ENCODE results near the gene UBAC2.
"Not testable (repeated sequence)": the region's sequence is repeated elsewhere in the genome, so short reads cannot be mapped to it uniquely, and the experiment has no call there.

Gene UBAC2

GRCh38 chr13:99227331-99227900 lies 26.8 kb downstream of the UBAC2 start:
- Histone ChIP-seq H3K36me3 (peaks cover 11% of the 10 kb centered on the region), H3K27ac (no peak overlapping the region), H3K27me3 (ENCODE audit: insufficient read depth, low read depth, severe bottlenecking) (no peaks in the 10 kb centered on the region), H3K9me3 (ENCODE audit: severe bottlenecking) (no peaks in the 10 kb centered on the region), H3K4me3 (ENCODE audit: low read depth, low read length) (no peak overlapping the region)
- TF ChIP-seq, protein P1, sequence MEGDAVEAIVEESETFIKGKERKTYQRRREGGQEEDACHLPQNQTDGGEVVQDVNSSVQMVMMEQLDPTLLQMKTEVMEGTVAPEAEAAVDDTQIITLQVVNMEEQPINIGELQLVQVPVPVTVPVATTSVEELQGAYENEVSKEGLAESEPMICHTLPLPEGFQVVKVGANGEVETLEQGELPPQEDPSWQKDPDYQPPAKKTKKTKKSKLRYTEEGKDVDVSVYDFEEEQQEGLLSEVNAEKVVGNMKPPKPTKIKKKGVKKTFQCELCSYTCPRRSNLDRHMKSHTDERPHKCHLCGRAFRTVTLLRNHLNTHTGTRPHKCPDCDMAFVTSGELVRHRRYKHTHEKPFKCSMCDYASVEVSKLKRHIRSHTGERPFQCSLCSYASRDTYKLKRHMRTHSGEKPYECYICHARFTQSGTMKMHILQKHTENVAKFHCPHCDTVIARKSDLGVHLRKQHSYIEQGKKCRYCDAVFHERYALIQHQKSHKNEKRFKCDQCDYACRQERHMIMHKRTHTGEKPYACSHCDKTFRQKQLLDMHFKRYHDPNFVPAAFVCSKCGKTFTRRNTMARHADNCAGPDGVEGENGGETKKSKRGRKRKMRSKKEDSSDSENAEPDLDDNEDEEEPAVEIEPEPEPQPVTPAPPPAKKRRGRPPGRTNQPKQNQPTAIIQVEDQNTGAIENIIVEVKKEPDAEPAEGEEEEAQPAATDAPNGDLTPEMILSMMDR (IDR thresholded peaks at IDR 0.05; ENCODE audit: low read depth, low read length), result no peak
- no peak for DNase-seq

DNA sequence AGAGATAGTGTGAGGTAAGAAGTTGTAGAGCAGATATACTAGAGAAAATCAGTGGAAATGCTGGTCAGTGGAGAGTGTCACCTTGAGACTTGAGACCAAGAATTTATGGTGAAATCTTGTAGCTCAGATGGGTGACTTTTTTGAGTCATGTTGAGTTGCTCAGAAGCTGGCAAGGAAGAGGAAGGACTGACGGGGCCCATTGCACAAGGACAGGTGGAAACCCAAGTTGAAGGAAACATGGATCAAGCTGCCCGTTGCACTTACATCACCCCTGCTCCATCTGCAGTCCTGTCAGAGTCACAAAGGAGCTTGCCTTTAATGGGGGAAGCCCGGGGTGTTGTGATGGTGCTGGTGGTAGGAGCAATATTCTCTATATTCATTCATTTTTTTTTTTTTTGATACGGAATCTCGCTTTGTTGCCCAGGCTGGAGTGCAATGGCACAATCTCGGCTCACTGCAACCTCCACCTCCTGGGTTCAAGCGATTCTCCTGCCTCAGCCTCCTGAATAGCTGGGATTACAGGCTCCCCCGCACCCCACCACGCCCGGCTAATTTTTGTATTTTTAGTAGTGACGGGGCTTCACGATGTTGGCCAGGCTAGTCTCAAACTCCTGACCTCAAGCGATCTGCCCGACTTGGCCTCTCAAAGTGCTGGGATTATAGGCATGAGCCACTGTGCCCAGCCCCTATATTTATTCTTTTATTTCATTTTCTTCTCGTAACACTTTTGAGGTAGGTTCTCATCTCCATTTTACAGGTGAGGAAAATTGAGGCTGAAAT lies 27.4 kb downstream of the UBAC2 start:
- TF ChIP-seq, protein P1 (IDR thresholded peaks at IDR 0.05; ENCODE audit: low read depth, low read length), result no peak
- no peaks in the 10 kb centered on the region for H3K27me3 ChIP-seq (ENCODE audit: insufficient read depth, low read depth, severe bottlenecking)
- no peak overlapping the region for H3K27ac ChIP-seq
- DNase-seq, result no peak
- peaks cover 11% of the 10 kb centered on the region for H3K36me3 ChIP-seq
- H3K4me3 ChIP-seq (ENCODE audit: low read depth, low read length), result no peak overlapping the region
- H3K9me3 ChIP-seq (ENCODE audit: severe bottlenecking), result no peaks in the 10 kb centered on the region

GRCh38 chr13:99228737-99229691 lies 28.4 kb downstream of the UBAC2 start:
- H3K27ac ChIP-seq, result no peak overlapping the region
- no peak overlapping the region for H3K4me3 ChIP-seq (ENCODE audit: low read depth, low read length)
- no peak for DNase-seq
- no peaks in the 10 kb centered on the region for H3K27me3 ChIP-seq (ENCODE audit: insufficient read depth, low read depth, severe bottlenecking)
- peaks cover 11% of the 10 kb centered on the region for H3K36me3 ChIP-seq
- TF ChIP-seq, protein P1 (IDR thresholded peaks at IDR 0.05; ENCODE audit: low read depth, low read length), result no peak
- no peaks in the 10 kb centered on the region for H3K9me3 ChIP-seq (ENCODE audit: severe bottlenecking)

DNA sequence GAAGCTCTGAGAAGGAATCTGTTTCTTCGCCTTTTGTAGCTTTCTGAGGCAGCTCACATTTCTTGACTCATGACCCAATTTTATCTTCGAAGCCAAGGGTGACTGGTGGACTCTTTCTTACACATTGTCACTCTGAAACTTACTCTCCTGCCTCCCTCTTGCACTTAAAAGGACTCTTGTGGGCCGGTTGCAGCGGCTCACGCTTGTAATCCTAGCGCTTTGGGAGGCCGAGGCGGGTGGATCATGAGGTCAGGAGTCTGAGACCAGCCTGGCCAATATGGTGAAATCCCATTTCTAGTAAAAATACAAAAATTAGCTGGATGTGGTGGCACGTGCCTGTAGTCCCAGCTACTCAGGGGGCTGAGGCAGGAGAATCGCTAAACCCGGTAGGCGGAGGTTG lies 29.9 kb downstream of the UBAC2 start:
- DNase-seq; H3K27me3 ChIP-seq (ENCODE audit: insufficient read depth, low read depth, severe bottlenecking); H3K36me3 ChIP-seq; H3K27ac ChIP-seq; H3K9me3 ChIP-seq (ENCODE audit: severe bottlenecking); H3K4me3 ChIP-seq (ENCODE audit: low read depth, low read length): not testable (repeated sequence)

GRCh38 chr13:99230991-99231390 lies 30.3 kb downstream of the UBAC2 start:
- peaks cover 8% of the 10 kb centered on the region for H3K36me3 ChIP-seq
- H3K9me3 ChIP-seq (ENCODE audit: severe bottlenecking), result no peaks in the 10 kb centered on the region
- no peak for DNase-seq
- TF ChIP-seq, protein P1 (IDR thresholded peaks at IDR 0.05; ENCODE audit: low read depth, low read length), result no peak
- H3K4me3 ChIP-seq (ENCODE audit: low read depth, low read length), result no peak overlapping the region
- H3K27ac ChIP-seq, result no peak overlapping the region
- H3K27me3 ChIP-seq (ENCODE audit: insufficient read depth, low read depth, severe bottlenecking), result no peaks in the 10 kb centered on the region

- DNase-seq, result no peak
- no peak overlapping the region for H3K27ac ChIP-seq
- no peaks in the 10 kb centered on the region for H3K27me3 ChIP-seq (ENCODE audit: insufficient read depth, low read depth, severe bottlenecking)
- H3K4me3 ChIP-seq (ENCODE audit: low read depth, low read length), result no peak overlapping the region
- no peaks in the 10 kb centered on the region for H3K9me3 ChIP-seq (ENCODE audit: severe bottlenecking)
- H3K36me3 ChIP-seq, result peaks cover 4% of the 10 kb centered on the region
- TF ChIP-seq, protein P1 (IDR thresholded peaks at IDR 0.05; ENCODE audit: low read depth, low read length), result no peak
These were observed 31.1 kb downstream of the UBAC2 start for GRCh38 chr13:99231721-99232120.

Data from WERI-Rb-1 (cell line).